ENCODE measurements around the gene ERCC6. TPM values are rescaled to one million over a fixed set of nuclear protein-coding genes. Genes with fewer than 3 reads are reported as not detected.

The ERCC6 gene
- total RNA-seq, 6 experiments from 2014 or later, result 52.5 to 97.5 (median 59.3) TPM

DNA sequence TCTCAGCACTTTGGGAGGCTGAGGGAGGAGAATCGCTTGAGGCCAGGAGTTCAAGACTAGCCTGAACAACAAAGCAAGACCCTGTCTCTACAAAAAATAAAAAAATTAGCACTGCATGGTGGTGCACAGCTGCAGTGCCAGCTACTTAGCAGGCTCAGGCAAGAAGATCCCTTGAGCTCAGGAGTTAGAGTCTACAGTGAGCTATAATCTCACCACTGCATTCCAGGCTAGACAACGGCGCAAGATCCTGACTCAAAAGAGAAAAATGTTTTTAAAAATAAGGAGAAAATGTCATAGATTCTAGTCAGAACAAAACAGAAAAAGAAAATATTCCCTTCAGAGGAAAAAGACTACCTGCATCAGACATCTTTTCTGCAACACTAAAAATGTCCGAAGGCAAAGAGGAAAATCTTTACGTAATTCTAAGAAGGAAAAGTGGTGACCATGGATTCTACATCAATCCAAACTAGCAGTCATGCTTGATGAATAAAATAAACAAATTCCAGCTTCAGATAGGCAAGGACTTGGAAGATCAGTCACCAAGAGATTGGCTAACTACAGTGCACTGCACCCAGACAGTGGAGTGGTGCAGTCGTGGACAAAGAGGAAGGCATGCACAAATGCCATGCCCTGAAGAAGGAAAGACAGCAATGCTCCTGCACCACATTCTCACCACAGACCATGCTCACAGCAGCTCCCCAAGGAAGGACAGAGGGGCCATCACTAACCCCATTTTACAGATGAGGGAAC is 54.3 kb downstream of the ERCC6 start:
- H3K27me3 Mint-ChIP-seq (ENCODE audit: insufficient read depth), result no peaks in the 10 kb centered on the region; the same call in 1 of the 2 replicates
- peak overlapping the region; percentile 73 for H3K27ac Mint-ChIP-seq
- H3K4me1 Mint-ChIP-seq (ENCODE audit: low read depth), result peaks cover 55% of the 10 kb centered on the region
- H3K4me3 Mint-ChIP-seq, result peak overlapping the region; percentile 49
- TF ChIP-seq, protein P1, sequence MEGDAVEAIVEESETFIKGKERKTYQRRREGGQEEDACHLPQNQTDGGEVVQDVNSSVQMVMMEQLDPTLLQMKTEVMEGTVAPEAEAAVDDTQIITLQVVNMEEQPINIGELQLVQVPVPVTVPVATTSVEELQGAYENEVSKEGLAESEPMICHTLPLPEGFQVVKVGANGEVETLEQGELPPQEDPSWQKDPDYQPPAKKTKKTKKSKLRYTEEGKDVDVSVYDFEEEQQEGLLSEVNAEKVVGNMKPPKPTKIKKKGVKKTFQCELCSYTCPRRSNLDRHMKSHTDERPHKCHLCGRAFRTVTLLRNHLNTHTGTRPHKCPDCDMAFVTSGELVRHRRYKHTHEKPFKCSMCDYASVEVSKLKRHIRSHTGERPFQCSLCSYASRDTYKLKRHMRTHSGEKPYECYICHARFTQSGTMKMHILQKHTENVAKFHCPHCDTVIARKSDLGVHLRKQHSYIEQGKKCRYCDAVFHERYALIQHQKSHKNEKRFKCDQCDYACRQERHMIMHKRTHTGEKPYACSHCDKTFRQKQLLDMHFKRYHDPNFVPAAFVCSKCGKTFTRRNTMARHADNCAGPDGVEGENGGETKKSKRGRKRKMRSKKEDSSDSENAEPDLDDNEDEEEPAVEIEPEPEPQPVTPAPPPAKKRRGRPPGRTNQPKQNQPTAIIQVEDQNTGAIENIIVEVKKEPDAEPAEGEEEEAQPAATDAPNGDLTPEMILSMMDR (IDR thresholded peaks at IDR 0.05), result no peak
- peaks cover 42% of the 10 kb centered on the region for H3K36me3 Mint-ChIP-seq (ENCODE audit: low read depth)
- DNase-seq, result peak; percentile 54
- no peaks in the 10 kb centered on the region for H3K9me3 Mint-ChIP-seq

DNA sequence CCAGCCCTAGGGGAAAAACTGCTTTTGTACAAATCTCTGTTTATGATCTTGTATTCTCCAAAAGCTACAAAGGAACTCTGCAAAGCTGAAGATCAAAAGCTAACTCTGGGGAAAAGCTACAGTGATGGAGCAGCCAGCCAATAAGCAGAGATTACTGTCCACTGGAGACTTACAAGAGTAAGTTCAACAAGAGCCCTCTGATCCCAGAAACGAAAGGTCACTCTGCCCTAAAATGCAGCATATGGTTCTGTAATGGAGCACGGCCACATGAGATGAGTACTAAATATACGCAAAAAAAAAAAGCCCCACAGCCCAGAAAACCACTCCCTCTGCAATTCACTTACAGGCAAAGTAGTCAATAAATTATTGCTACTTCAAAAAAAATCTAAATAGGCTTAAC is 60.1 kb downstream of the ERCC6 start:
- TF ChIP-seq, protein P1 (IDR thresholded peaks at IDR 0.05), result no peak
- no peak overlapping the region for H3K4me3 Mint-ChIP-seq
- peaks cover 3% of the 10 kb centered on the region; the same call in 1 of the 2 replicates for H3K27me3 Mint-ChIP-seq (ENCODE audit: insufficient read depth)
- H3K4me1 Mint-ChIP-seq (ENCODE audit: low read depth), result peaks cover 21% of the 10 kb centered on the region
- H3K27ac Mint-ChIP-seq, result 0 out of 2 replicates have a peak overlapping the region, but pooled peaks have one; percentile 14
- H3K9me3 Mint-ChIP-seq, result no peaks in the 10 kb centered on the region
- no peak for DNase-seq
- peaks cover 75% of the 10 kb centered on the region for H3K36me3 Mint-ChIP-seq (ENCODE audit: low read depth)

DNA sequence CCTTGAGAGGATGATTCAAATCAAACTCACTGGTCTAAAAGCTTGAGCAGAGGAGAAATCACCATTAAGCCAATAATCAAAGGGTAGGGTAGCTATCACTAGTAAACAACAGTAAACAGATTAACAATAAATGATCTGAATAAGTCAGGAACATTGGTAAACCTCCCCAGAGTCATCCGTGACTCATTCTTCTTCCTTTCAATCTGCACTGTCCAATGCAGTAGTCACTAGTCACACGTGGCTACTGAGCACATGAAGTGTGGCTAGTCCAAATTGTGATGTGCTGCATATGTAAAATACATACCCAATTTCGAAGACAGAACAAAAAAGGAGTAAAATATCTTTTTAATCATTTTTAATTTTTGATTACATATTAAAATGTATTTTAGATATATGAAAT is 64.0 kb downstream of the ERCC6 start:
- TF ChIP-seq, protein P1 (IDR thresholded peaks at IDR 0.05), result no peak
- Mint-ChIP-seq H3K27ac (peak overlapping the region; percentile 55; the same call in 1 of the 2 replicates), H3K27me3 (ENCODE audit: insufficient read depth) (peaks cover 3% of the 10 kb centered on the region), H3K36me3 (ENCODE audit: low read depth) (peaks cover 74% of the 10 kb centered on the region), H3K9me3 (no peaks in the 10 kb centered on the region), H3K4me3 (no peak overlapping the region), H3K4me1 (ENCODE audit: low read depth) (peaks cover 15% of the 10 kb centered on the region)
- DNase-seq, result peak; percentile 47

DNA sequence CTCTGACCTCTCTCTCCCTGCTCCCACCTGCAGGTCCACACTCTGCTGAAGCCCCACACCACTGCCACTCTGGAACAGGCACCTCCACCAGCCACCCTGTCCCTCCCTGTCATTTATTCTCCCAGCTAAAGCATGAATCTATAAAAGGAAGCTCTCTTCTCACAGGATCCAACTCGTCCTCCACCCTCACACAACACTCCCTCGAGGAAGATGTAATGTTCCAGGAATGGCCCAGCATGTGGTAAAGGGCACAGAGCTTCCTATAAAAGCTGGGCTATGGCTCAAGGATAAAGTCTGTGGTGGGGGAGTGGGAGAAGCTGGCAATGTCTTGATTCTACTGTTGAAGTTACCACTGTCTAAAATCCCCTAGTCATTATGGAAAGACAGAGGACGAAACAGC is 67.4 kb downstream of the ERCC6 start:
- Mint-ChIP-seq H3K36me3 (ENCODE audit: low read depth) (peaks cover 73% of the 10 kb centered on the region), H3K4me1 (ENCODE audit: low read depth) (peaks cover 15% of the 10 kb centered on the region), H3K27me3 (ENCODE audit: insufficient read depth) (peaks cover under 1% of the 10 kb centered on the region)

DNA sequence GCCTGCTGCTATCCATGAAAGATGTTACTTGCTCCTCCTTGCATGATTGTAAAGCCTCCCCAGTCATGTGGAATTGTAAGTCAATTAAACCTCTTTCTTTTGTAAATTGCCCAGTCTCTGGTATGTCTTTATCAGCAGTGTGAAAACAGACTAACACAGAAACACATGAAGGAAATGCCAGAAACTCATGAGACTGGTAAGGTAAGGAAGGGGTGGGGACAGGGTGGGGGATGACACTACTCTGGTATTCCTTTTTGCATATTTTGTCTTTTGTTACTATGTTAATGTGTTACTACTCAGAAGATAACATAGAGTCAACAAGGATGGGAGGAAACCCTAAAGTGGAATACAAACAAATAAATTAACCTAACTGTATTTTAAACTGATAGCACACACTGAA is 73.2 kb downstream of the ERCC6 start:
- no peak overlapping the region for H3K4me3 Mint-ChIP-seq
- TF ChIP-seq, protein P1 (IDR thresholded peaks at IDR 0.05), result no peak
- no peak for DNase-seq
- H3K4me1 Mint-ChIP-seq (ENCODE audit: low read depth), result no peaks in the 10 kb centered on the region
- peaks cover 58% of the 10 kb centered on the region for H3K36me3 Mint-ChIP-seq (ENCODE audit: low read depth)
- peaks cover 3% of the 10 kb centered on the region; the same call in 1 of the 2 replicates for H3K27me3 Mint-ChIP-seq (ENCODE audit: insufficient read depth)
- H3K27ac Mint-ChIP-seq, result no peak overlapping the region
- no peaks in the 10 kb centered on the region for H3K9me3 Mint-ChIP-seq

More for the DNA sequence above, 67.4 kb downstream of the ERCC6 start:
- Mint-ChIP-seq H3K4me3 (no peak overlapping the region), H3K27ac (no peak overlapping the region), H3K9me3 (no peaks in the 10 kb centered on the region)
- DNase-seq, result no peak
- TF ChIP-seq, protein P1 (IDR thresholded peaks at IDR 0.05), result no peak

Other genes starting within 250 kb of the ERCC6 start
- gene C10orf71, start 240.0 kb downstream of the ERCC6 start, total RNA-seq (2021; fragmentation: NEBNext Ultra II Directional; extraction: Animal tissue kit (Norgen Biotek cat#: 25700)), result not detected
- gene DRGX, start 143.0 kb downstream of the ERCC6 start, total RNA-seq (2021; fragmentation: NEBNext Ultra II Directional; extraction: Animal tissue kit (Norgen Biotek cat#: 25700)), result under 1 TPM in 5 of 6 experiments, not detected in 1; 0.10 to 0.35 (median 0.14) TPM
- gene SLC18A3, start 71.2 kb upstream of the ERCC6 start, total RNA-seq (2021; fragmentation: NEBNext Ultra II Directional; extraction: Animal tissue kit (Norgen Biotek cat#: 25700)), result not detected
- not detected for gene CHAT, start 74.9 kb upstream of the ERCC6 start, total RNA-seq (2021; fragmentation: NEBNext Ultra II Directional; extraction: Animal tissue kit (Norgen Biotek cat#: 25700))
- not detected for gene C10orf53, start 140.5 kb upstream of the ERCC6 start, total RNA-seq (2021; fragmentation: NEBNext Ultra II Directional; extraction: Animal tissue kit (Norgen Biotek cat#: 25700))
- gene OGDHL, start 223.2 kb upstream of the ERCC6 start, total RNA-seq (2021; fragmentation: NEBNext Ultra II Directional; extraction: Animal tissue kit (Norgen Biotek cat#: 25700)), result under 1 TPM in 5 of 6 experiments, not detected in 1; 0.05 to 0.19 (median 0.17) TPM